GM21786 (cell line): ENCODE results near the gene MAGEA12.
"Not testable (repeated sequence)": the region's sequence is repeated elsewhere in the genome, so short reads cannot be mapped to it uniquely, and the experiment has no call there.

Experiments
- ATAC-seq: cut with Tn5 transposase; IDR thresholded peaks from one replicate; pipeline ENCODE4 v1.9.1; 2021; ENCODE audit not compliant: unreplicated experiment

Gene MAGEA12

GRCh38 chrX:152761582-152761981 lies 28.0 kb downstream of the MAGEA12 start:
- not testable (repeated sequence) for ATAC-seq

DNA sequence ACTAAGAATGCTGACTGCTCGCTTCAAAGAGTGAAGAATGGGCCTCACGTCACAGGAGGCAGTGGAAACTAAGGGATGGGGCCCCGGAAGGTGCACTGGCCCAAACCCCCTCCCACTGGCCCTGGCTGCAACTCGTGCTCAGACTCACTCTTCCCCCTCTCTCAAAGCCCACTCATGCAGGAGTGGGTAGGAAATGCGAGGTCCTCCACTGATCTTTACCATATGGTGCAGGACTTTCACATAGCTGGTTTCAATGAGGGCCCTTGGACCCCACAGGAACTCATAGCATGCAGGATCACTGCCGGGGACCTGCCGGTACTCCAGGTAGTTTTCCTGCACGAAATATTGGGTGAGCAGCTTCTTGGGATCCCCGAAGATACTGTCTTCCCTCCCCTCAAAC lies 33.0 kb downstream of the MAGEA12 start:
- ATAC-seq: not testable (repeated sequence)

GRCh38 chrX:152769549-152770289 lies 36.2 kb downstream of the MAGEA12 start, which contains the start of gene MAGEA6:
TSS of gene MAGEA6 (minus strand) at chrX:152769689. CDS start at chrX:152767650, 2,039 bp downstream.
- not testable (repeated sequence) for ATAC-seq

GRCh38 chrX:152787062-152787461 lies 53.5 kb downstream of the MAGEA12 start:
- peak; percentile 78 for ATAC-seq
